PFSK-1 (cell line): ENCODE data around the gene FKBP8.

ENCODE experiments used
- SIN3A ChIP-seq: IDR thresholded peaks from 2 replicates; pipeline ENCODE4 v1.6.1; 2012; ENCODE audit warnings: mild to moderate bottlenecking, low read length, moderate library complexity, borderline replicate concordance; ENCODE audit not compliant: insufficient read depth
- TF ChIP-seq, protein P1 (sequence below), 2 experiments: IDR thresholded peaks; 2 replicates each; pipeline versions ENCODE4 v1.6.1 to v1.8.0; 2011 to 2012; ENCODE audit warnings: low read depth in 2 of 2, low read length in 2 of 2, control low read depth in 1 of 2, inconsistent platforms in 1 of 2, mild to moderate bottlenecking in 1 of 2, moderate library complexity in 1 of 2; ENCODE audit not compliant: insufficient read depth in 1 of 2

DNA sequence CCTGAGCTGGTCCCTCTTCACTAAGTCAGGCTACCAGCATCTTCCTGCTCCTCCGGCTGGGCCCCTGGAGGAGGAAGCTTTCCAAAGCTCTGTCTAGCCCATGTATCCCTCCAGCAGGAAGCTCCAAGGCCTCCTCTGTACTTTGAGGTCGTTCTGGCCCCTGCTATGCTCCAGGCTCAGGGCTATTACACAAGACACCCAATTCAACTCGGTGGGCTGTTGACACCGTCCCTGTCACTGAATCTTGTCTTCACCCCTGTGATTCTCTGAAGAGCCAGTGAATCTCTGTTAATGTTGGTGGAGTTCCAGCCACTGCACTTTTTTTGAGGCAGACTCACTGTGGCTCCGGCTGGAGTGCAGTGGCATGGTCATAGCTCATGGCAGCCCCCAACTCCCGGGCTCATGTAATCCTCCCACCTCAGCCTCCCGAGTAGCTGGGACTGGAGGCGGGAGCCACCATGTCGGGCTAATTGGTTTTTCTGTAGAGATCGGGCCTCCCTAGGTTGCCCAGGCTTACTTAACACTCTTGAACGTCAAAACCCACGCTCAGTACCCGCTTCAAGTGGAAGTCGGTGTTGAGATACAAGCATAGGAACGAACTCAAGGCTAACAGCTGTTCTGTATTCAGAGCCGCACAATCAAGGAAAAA lies 44.7 kb upstream of the FKBP8 start:
- TF ChIP-seq, protein P1, sequence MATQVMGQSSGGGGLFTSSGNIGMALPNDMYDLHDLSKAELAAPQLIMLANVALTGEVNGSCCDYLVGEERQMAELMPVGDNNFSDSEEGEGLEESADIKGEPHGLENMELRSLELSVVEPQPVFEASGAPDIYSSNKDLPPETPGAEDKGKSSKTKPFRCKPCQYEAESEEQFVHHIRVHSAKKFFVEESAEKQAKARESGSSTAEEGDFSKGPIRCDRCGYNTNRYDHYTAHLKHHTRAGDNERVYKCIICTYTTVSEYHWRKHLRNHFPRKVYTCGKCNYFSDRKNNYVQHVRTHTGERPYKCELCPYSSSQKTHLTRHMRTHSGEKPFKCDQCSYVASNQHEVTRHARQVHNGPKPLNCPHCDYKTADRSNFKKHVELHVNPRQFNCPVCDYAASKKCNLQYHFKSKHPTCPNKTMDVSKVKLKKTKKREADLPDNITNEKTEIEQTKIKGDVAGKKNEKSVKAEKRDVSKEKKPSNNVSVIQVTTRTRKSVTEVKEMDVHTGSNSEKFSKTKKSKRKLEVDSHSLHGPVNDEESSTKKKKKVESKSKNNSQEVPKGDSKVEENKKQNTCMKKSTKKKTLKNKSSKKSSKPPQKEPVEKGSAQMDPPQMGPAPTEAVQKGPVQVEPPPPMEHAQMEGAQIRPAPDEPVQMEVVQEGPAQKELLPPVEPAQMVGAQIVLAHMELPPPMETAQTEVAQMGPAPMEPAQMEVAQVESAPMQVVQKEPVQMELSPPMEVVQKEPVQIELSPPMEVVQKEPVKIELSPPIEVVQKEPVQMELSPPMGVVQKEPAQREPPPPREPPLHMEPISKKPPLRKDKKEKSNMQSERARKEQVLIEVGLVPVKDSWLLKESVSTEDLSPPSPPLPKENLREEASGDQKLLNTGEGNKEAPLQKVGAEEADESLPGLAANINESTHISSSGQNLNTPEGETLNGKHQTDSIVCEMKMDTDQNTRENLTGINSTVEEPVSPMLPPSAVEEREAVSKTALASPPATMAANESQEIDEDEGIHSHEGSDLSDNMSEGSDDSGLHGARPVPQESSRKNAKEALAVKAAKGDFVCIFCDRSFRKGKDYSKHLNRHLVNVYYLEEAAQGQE (IDR thresholded peaks at IDR 0.05; ENCODE audit: insufficient read depth in 1 of 2, low read depth in 2 of 2, low read length in 2 of 2) = no peak
- TF ChIP-seq SIN3A = no peak
